Esophagus muscularis mucosa (tissue), 4 donors: ENCODE measurements around the gene TPSD1. TPM values are rescaled to one million over a fixed set of nuclear protein-coding genes. Genes with fewer than 3 reads are reported as not detected.
"Not testable (repeated sequence)": the region's sequence is repeated elsewhere in the genome, so short reads cannot be mapped to it uniquely, and the experiment has no call there.

Source experiments
- DNase-seq: peaks from one replicate; pipeline ENCODE4 v3.0.0-alpha.2; 2017; ENCODE audit errors: extremely low spot score
- H3K27ac ChIP-seq, 4 donors: fragments of 200-600 bp; sonication (generic); replicated peaks in 1 of 4; 1 replicate in 3 of 4; 2 replicates in 1 of 4; pipeline ENCODE4 v1.5.1; 2016 to 2019; ENCODE audit warnings: mild to moderate bottlenecking in 1 of 4
- H3K27me3 ChIP-seq, 4 donors: fragments of 200-600 bp; sonication (generic); one replicate each; pipeline versions ENCODE4 v1.5.1 to v1.6.0; 2016 to 2019
- H3K36me3 ChIP-seq, 4 donors: fragments of 200-600 bp; sonication (generic); one replicate each; pipeline ENCODE4 v1.5.1; 2016 to 2019
- H3K4me1 ChIP-seq, 4 donors: fragments of 200-600 bp; sonication (generic); one replicate each; pipeline ENCODE4 v1.5.1; 2016 to 2019
- H3K4me3 ChIP-seq, 4 donors: fragments of 200-600 bp; sonication (generic); 1 replicate in 2 of 4; 2 replicates in 2 of 4; pipeline ENCODE4 v1.5.1; 2016 to 2019; ENCODE audit warnings: mild to moderate bottlenecking in 4 of 4, moderate library complexity in 1 of 4
- H3K9me3 ChIP-seq, 4 donors: fragments of 200-600 bp; sonication (generic); 1 replicate in 3 of 4; 2 replicates in 1 of 4; pipeline ENCODE4 v1.5.1; 2016 to 2019
- CTCF ChIP-seq, 3 experiments: fragments of 200-600 bp in 2 of 3; fragments of 450-650 bp in 1 of 3; sonication (generic) in 2 of 3; IDR thresholded peaks; one replicate each; pipeline ENCODE4 v1.5.1; 2017 to 2019; ENCODE audit warnings: antibody characterized with exemption in 3 of 3, mild to moderate bottlenecking in 2 of 3, moderate library complexity in 1 of 3
- EP300 ChIP-seq: sonication (generic); formaldehyde crosslinking; IDR thresholded peaks from one replicate; pipeline ENCODE4 v1.6.1; 2017; ENCODE audit warnings: antibody characterized with exemption
- POLR2A ChIP-seq: fragments of 450-650 bp; IDR thresholded peaks from one replicate; pipeline ENCODE4 v1.6.1; 2017; ENCODE audit warnings: antibody characterized with exemption, moderate library complexity, mild to moderate bottlenecking, low read depth
- POLR2AphosphoS5 ChIP-seq, 2 donors: sonication (generic); formaldehyde crosslinking; IDR thresholded peaks; one replicate each; pipeline ENCODE4 v1.6.1; 2017; ENCODE audit warnings: antibody characterized with exemption in 2 of 2
- WGBS: methylation state at CpG from one replicate; pipeline ENCODE4 v1.1.5; 2018; 5-methylcytosine and 5-hydroxymethylcytosine counted together
- intact Hi-C: fragments of 100-400 bp; cut with DNase I; formaldehyde crosslinking; loops from one replicate; pipeline ENCODE4 v1.15.1; 2023
- total RNA-seq, 4 donors: library from RNA; depleted of rRNA; stranded (reverse); fragments of >200 nt; gene quantifications; one replicate each; pipeline versions ENCODE4 v1.1.0 to v1.2.1, GENCODE V29; 2016

Gene TPSD1
- total RNA-seq, 4 donors from 2014 or later, result 1.7 to 5.3 (median 2.2) TPM

- H3K36me3 ChIP-seq, H3K4me1 ChIP-seq, DNase-seq, H3K27ac ChIP-seq, intact Hi-C loops, H3K9me3 ChIP-seq, H3K4me3 ChIP-seq: not testable (repeated sequence)
- H3K27me3 ChIP-seq, result peaks cover 0 to 57% (median 0%) of the 10 kb centered on the region in 4 donors
- WGBS, result 70% methylated on average over 4 of the region's 32 CpGs
These were observed 11.7 kb upstream of the TPSD1 start for GRCh38 chr16:1243907-1244850.

GRCh38 chr16:1244881-1245280, 11.0 kb upstream of the TPSD1 start:
- H3K9me3 ChIP-seq, result no peaks in the 10 kb centered on the region
- TF ChIP-seq POLR2AphosphoS5 (IDR thresholded peaks at IDR 0.05), result no peak
- no peak for TF ChIP-seq POLR2A
- TF ChIP-seq CTCF (IDR thresholded peaks at IDR 0.05), result no peak
- no peak for TF ChIP-seq EP300
- WGBS, result 69% methylated on average over 12 of the region's 12 CpGs
- H3K4me1 ChIP-seq, result peaks cover 0 to 4% (median 2%) of the 10 kb centered on the region in 4 donors
- H3K4me3 ChIP-seq, result no peak overlapping the region
- intact Hi-C loops, result no loop called here
- no peak for DNase-seq
- H3K27ac ChIP-seq, result no peak overlapping the region
- H3K36me3 ChIP-seq, result no peaks in the 10 kb centered on the region
- H3K27me3 ChIP-seq, result peaks cover 0 to 51% (median 0%) of the 10 kb centered on the region in 4 donors

GRCh38 chr16:1245452-1246020, 10.3 kb upstream of the TPSD1 start:
- H3K27me3 ChIP-seq, result peaks cover 0 to 45% (median 0%) of the 10 kb centered on the region in 4 donors
- H3K27ac ChIP-seq, result no peak overlapping the region
- 46% methylated on average over 18 of the region's 22 CpGs for WGBS
- H3K9me3 ChIP-seq, result no peaks in the 10 kb centered on the region
- H3K36me3 ChIP-seq, result no peaks in the 10 kb centered on the region
- TF ChIP-seq CTCF (IDR thresholded peaks at IDR 0.05) (no peak), POLR2A (no peak)
- no peak overlapping the region for H3K4me3 ChIP-seq
- DNase-seq, result no peak
- H3K4me1 ChIP-seq, result peaks cover 0 to 4% (median 2%) of the 10 kb centered on the region in 4 donors
- intact Hi-C loops, result no loop called here

GRCh38 chr16:1247903-1248537, 7.8 kb upstream of the TPSD1 start:
- H3K36me3 ChIP-seq, H3K4me3 ChIP-seq, intact Hi-C loops, H3K27ac ChIP-seq, DNase-seq, H3K9me3 ChIP-seq, H3K4me1 ChIP-seq: not testable (repeated sequence)
- 73% methylated on average over 12 of the region's 14 CpGs for WGBS
- H3K27me3 ChIP-seq, result peaks cover 0 to 45% (median 0%) of the 10 kb centered on the region in 4 donors

GRCh38 chr16:1249031-1249755, 6.7 kb upstream of the TPSD1 start:
- intact Hi-C loops, H3K36me3 ChIP-seq, H3K4me1 ChIP-seq, H3K27ac ChIP-seq, DNase-seq, H3K4me3 ChIP-seq, H3K9me3 ChIP-seq: not testable (repeated sequence)
- peaks cover 0 to 40% (median 0%) of the 10 kb centered on the region in 4 donors for H3K27me3 ChIP-seq
- no CpG with 5 or more reads among the region's 43 CpGs for WGBS

GRCh38 chr16:1253701-1254364, 2.0 kb upstream of the TPSD1 start:
- DNase-seq, H3K36me3 ChIP-seq, H3K4me1 ChIP-seq, H3K9me3 ChIP-seq, H3K27ac ChIP-seq, intact Hi-C loops, H3K4me3 ChIP-seq: not testable (repeated sequence)
- peaks cover 0 to 42% (median under 1%) of the 10 kb centered on the region in 4 donors for H3K27me3 ChIP-seq
- no CpG with 5 or more reads among the region's 47 CpGs for WGBS

- H3K27ac ChIP-seq, H3K36me3 ChIP-seq, H3K9me3 ChIP-seq, H3K4me3 ChIP-seq, H3K4me1 ChIP-seq, DNase-seq, intact Hi-C loops: not testable (repeated sequence)
- WGBS, result no CpG with 5 or more reads among the region's 3 CpGs
- peaks cover 0 to 51% (median 9%) of the 10 kb centered on the region in 4 donors for H3K27me3 ChIP-seq
These were observed 1.0 kb upstream of the TPSD1 start for GRCh38 chr16:1254821-1255220.

GRCh38 chr16:1256296-1256873, 516 bp downstream of the TPSD1 start:
- H3K4me3 ChIP-seq, H3K36me3 ChIP-seq, H3K4me1 ChIP-seq, H3K9me3 ChIP-seq, DNase-seq, intact Hi-C loops, H3K27ac ChIP-seq: not testable (repeated sequence)
- WGBS, result 35% methylated on average over 4 of the region's 23 CpGs
- H3K27me3 ChIP-seq, result peaks cover 0 to 67% (median 18%) of the 10 kb centered on the region in 4 donors
